GM12891 (cell line): Measurements from ENCODE around the gene IQCE.

ENCODE experiments used
- POLR2A ChIP-seq: IDR thresholded peaks from 2 replicates; pipeline ENCODE4 v1.6.1; 2011; ENCODE audit warnings: low read depth, low read length, control low read depth
- POLR2AphosphoS5 ChIP-seq: IDR thresholded peaks from 2 replicates; pipeline ENCODE4 v1.6.1; 2011; ENCODE audit warnings: low read depth, low read length, control low read depth
- POU2F2 ChIP-seq: IDR thresholded peaks from 2 replicates; pipeline ENCODE4 v1.6.1; 2011; ENCODE audit warnings: low read depth, mild to moderate bottlenecking, control low read depth, low read length, moderate library complexity
- SPI1 ChIP-seq: IDR thresholded peaks from 2 replicates; pipeline ENCODE4 v1.6.1; 2011; ENCODE audit warnings: low read depth, low read length, control low read depth
- TAF1 ChIP-seq: IDR thresholded peaks from 2 replicates; pipeline ENCODE4 v1.6.1; 2011; ENCODE audit warnings: low read depth, low read length, control low read depth

DNA sequence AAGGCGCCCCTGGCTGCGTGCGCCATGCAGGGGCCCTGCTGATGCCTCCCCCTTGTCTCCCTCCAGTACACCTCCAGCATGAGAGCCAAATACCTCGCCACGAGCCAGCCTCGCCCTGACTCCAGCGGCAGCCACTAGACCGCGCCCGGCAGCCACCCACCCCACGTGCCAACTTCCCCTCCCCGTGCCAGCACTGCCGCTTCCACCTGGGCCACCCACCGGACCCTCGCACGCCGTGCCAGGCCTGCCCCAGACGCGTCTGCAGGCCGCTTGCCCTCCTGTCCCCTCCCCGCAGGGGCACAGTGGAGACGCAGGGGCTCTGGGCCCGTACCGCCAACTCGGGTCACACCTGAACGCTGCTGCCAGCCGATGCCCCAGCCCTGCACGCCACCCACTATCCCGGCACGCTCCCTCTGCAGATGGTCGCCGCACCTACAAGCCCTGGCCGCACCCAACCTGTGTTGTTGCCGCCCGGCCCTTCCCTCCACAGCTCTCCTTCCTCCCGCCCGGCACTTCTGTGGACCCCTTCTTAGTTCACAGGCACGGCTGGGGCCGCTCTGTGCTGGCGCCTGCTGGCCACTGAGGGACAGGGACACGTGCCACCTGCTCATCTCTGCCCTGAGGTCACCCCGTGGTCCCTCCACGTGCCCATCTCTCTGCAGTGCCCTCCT, 103.0 kb downstream of the IQCE start:
- TF ChIP-seq TAF1 (no peak), POLR2AphosphoS5 (no peak), POLR2A (no peak), SPI1 (no peak), POU2F2 (no peak)
